Stimulated activated naive B cell treated with anti-CD40 and anti-IgM and Interleukin-4, amounts not matched to agents 10 μg/mL and 1 μg/mL and 100 μg/mL, for 72 hours (primary cell): ENCODE data around the gene ANO6.
A peak's percentile ranks its signal among the peaks of the same experiment; 100 is the strongest.

ENCODE experiments used
- ATAC-seq, 2 donors: fragments of 150-1000 bp; cut with Tn5 transposase; replicated peaks; 2 replicates each; pipeline ENCODE4 v1.10.0; 2021; ENCODE audit warnings: moderate library complexity in 1 of 2
- DNase-seq: peaks from one replicate; pipeline ENCODE4 v3.0.0; 2021
- H3K27ac Mint-ChIP-seq: one replicate; pipeline ENCODE4 v1.8.0; 2022; ENCODE audit warnings: mild to moderate bottlenecking, mixed read lengths
- H3K27me3 Mint-ChIP-seq, 2 donors: one replicate each; pipeline ENCODE4 v1.8.0; 2022; ENCODE audit warnings: mixed read lengths in 2 of 2
- H3K36me3 Mint-ChIP-seq, 2 donors: one replicate each; pipeline ENCODE4 v1.8.0; 2022; ENCODE audit warnings: mixed read lengths in 2 of 2, mild to moderate bottlenecking in 1 of 2
- H3K4me1 Mint-ChIP-seq, 2 donors: one replicate each; pipeline ENCODE4 v1.8.0; 2022; ENCODE audit warnings: mixed read lengths in 2 of 2, mild to moderate bottlenecking in 1 of 2
- H3K4me3 Mint-ChIP-seq, 2 donors: one replicate each; pipeline ENCODE4 v1.8.0; 2022; ENCODE audit warnings: mild to moderate bottlenecking in 2 of 2, mixed read lengths in 2 of 2, moderate library complexity in 1 of 2
- H3K9me3 Mint-ChIP-seq, 2 donors: one replicate each; pipeline ENCODE4 v1.8.0; 2022; ENCODE audit warnings: mixed read lengths in 2 of 2, mild to moderate bottlenecking in 1 of 2

ANO6 gene

GRCh38 chr12:45192707-45193106, 23.2 kb upstream of the ANO6 start:
- Mint-ChIP-seq H3K4me3 (no peak overlapping the region), H3K27ac (no peak overlapping the region)

GRCh38 chr12:45200491-45201043, 15.3 kb upstream of the ANO6 start:
- peaks cover 6 to 8% of the 10 kb centered on the region in 2 donors for H3K4me1 Mint-ChIP-seq
- DNase-seq (no peak), ATAC-seq (no peak)
- H3K4me3 Mint-ChIP-seq = no peak overlapping the region
- H3K36me3 Mint-ChIP-seq = no peaks in the 10 kb centered on the region
- no peaks in the 10 kb centered on the region for H3K9me3 Mint-ChIP-seq
- H3K27ac Mint-ChIP-seq = no peak overlapping the region
- H3K27me3 Mint-ChIP-seq = no peaks in the 10 kb centered on the region

More at GRCh38 chr12:45192707-45193106, 23.2 kb upstream of the ANO6 start:
- peaks cover 7 to 11% of the 10 kb centered on the region in 2 donors for H3K4me1 Mint-ChIP-seq
- H3K27me3 Mint-ChIP-seq = no peaks in the 10 kb centered on the region
- peaks cover 0 to 8% of the 10 kb centered on the region in 2 donors for H3K36me3 Mint-ChIP-seq
- H3K9me3 Mint-ChIP-seq = no peaks in the 10 kb centered on the region
- ATAC-seq = no peak
- DNase-seq = no peak

- H3K27me3 Mint-ChIP-seq = no peaks in the 10 kb centered on the region
- no peaks in the 10 kb centered on the region for H3K9me3 Mint-ChIP-seq
- H3K4me1 Mint-ChIP-seq = peaks cover 9 to 15% of the 10 kb centered on the region in 2 donors
- no peak overlapping the region for H3K27ac Mint-ChIP-seq
- peaks cover 0 to 1% of the 10 kb centered on the region in 2 donors for H3K36me3 Mint-ChIP-seq
- ATAC-seq (no peak), DNase-seq (no peak)
- no peak overlapping the region for H3K4me3 Mint-ChIP-seq
Observed at GRCh38 chr12:45203767-45204166, 12.1 kb upstream of the ANO6 start.

GRCh38 chr12:45204757-45205156, 11.1 kb upstream of the ANO6 start:
- Mint-ChIP-seq H3K27ac (no peak overlapping the region), H3K9me3 (no peaks in the 10 kb centered on the region), H3K36me3 (peaks cover 0 to 1% of the 10 kb centered on the region in 2 donors), H3K27me3 (no peaks in the 10 kb centered on the region), H3K4me3 (no peak overlapping the region), H3K4me1 (peaks cover 12 to 24% of the 10 kb centered on the region in 2 donors)
- no peak for ATAC-seq
- no peak for DNase-seq

GRCh38 chr12:45205165-45205825, 10.6 kb upstream of the ANO6 start:
- Mint-ChIP-seq H3K4me1 (peaks cover 11 to 23% of the 10 kb centered on the region in 2 donors), H3K27ac (no peak overlapping the region), H3K27me3 (no peaks in the 10 kb centered on the region), H3K9me3 (no peaks in the 10 kb centered on the region), H3K36me3 (peaks cover 0 to 1% of the 10 kb centered on the region in 2 donors), H3K4me3 (no peak overlapping the region)
- no peak for DNase-seq
- ATAC-seq = peak; percentile 79 to 82

- H3K27ac Mint-ChIP-seq = no peak overlapping the region
- no peaks in the 10 kb centered on the region for H3K27me3 Mint-ChIP-seq
- no peak overlapping the region for H3K4me3 Mint-ChIP-seq
- ATAC-seq = no peak
- no peaks in the 10 kb centered on the region for H3K9me3 Mint-ChIP-seq
- H3K4me1 Mint-ChIP-seq = peaks cover 7 to 21% of the 10 kb centered on the region in 2 donors
- no peak for DNase-seq
- peaks cover 0 to 1% of the 10 kb centered on the region in 2 donors for H3K36me3 Mint-ChIP-seq
Observed at GRCh38 chr12:45208604-45209487, 7.0 kb upstream of the ANO6 start.

- no peak overlapping the region for H3K4me3 Mint-ChIP-seq
- H3K4me1 Mint-ChIP-seq = peaks cover 9 to 21% of the 10 kb centered on the region in 2 donors
- H3K27me3 Mint-ChIP-seq = no peaks in the 10 kb centered on the region
- H3K27ac Mint-ChIP-seq = no peak overlapping the region
- no peak for DNase-seq
- no peaks in the 10 kb centered on the region for H3K9me3 Mint-ChIP-seq
- peak; percentile 73 to 82 for ATAC-seq
- peaks cover 0 to 1% of the 10 kb centered on the region in 2 donors for H3K36me3 Mint-ChIP-seq
Observed at GRCh38 chr12:45209784-45210183, 6.1 kb upstream of the ANO6 start.

- Mint-ChIP-seq H3K36me3 (peaks cover 0 to 1% of the 10 kb centered on the region in 2 donors), H3K27ac (no peak overlapping the region), H3K4me3 (no peak overlapping the region), H3K9me3 (no peaks in the 10 kb centered on the region), H3K4me1 (peaks cover 20 to 34% of the 10 kb centered on the region in 2 donors), H3K27me3 (no peaks in the 10 kb centered on the region)
- DNase-seq = no peak
- no peak for ATAC-seq
Observed at GRCh38 chr12:45212064-45212463, 3.8 kb upstream of the ANO6 start.

- Mint-ChIP-seq H3K27me3 (no peaks in the 10 kb centered on the region), H3K27ac (no peak overlapping the region), H3K4me3 (no peak overlapping the region), H3K36me3 (peaks cover 0 to 1% of the 10 kb centered on the region in 2 donors), H3K4me1 (peaks cover 22 to 38% of the 10 kb centered on the region in 2 donors), H3K9me3 (no peaks in the 10 kb centered on the region)
- DNase-seq (no peak), ATAC-seq (no peak)
Observed at GRCh38 chr12:45213107-45213506, 2.8 kb upstream of the ANO6 start.

- peak overlapping the region in 1 of 2 donors; percentile 37 for H3K4me3 Mint-ChIP-seq
Observed at GRCh38 chr12:45214071-45214470, 1.8 kb upstream of the ANO6 start.

GRCh38 chr12:45214749-45215418, 1.0 kb upstream of the ANO6 start:
- Mint-ChIP-seq H3K27me3 (no peaks in the 10 kb centered on the region), H3K4me1 (peaks cover 19 to 20% of the 10 kb centered on the region in 2 donors), H3K36me3 (no peaks in the 10 kb centered on the region), H3K4me3 (peak overlapping the region; percentile 89 to 90), H3K27ac (peak overlapping the region; percentile 94), H3K9me3 (no peaks in the 10 kb centered on the region)
- ATAC-seq = no peak
- DNase-seq = no peak

More at GRCh38 chr12:45214071-45214470, 1.8 kb upstream of the ANO6 start:
- Mint-ChIP-seq H3K4me1 (peaks cover 20 to 28% of the 10 kb centered on the region in 2 donors), H3K27ac (peak overlapping the region; percentile 77), H3K9me3 (no peaks in the 10 kb centered on the region), H3K27me3 (no peaks in the 10 kb centered on the region), H3K36me3 (no peaks in the 10 kb centered on the region)
- ATAC-seq (no peak), DNase-seq (no peak)

GRCh38 chr12:45216230-45216982, 511 bp downstream of the ANO6 start:
- Mint-ChIP-seq H3K4me1 (peaks cover 17 to 25% of the 10 kb centered on the region in 2 donors), H3K27ac (peak overlapping the region; percentile 94)
- ATAC-seq = peak; percentile 61 to 63

GRCh38 chr12:45216983-45217485, 1.1 kb downstream of the ANO6 start:
- Mint-ChIP-seq H3K4me3 (peak overlapping the region; percentile 89 to 90), H3K27me3 (no peaks in the 10 kb centered on the region), H3K4me1 (peaks cover 17 to 25% of the 10 kb centered on the region in 2 donors), H3K27ac (peak overlapping the region; percentile 90), H3K9me3 (no peaks in the 10 kb centered on the region), H3K36me3 (no peaks in the 10 kb centered on the region)
- DNase-seq = no peak
- no peak for ATAC-seq

More at GRCh38 chr12:45216230-45216982, 511 bp downstream of the ANO6 start:
- H3K4me3 Mint-ChIP-seq = peak overlapping the region; percentile 89 to 90
- peak; percentile 43 for DNase-seq
- no peaks in the 10 kb centered on the region for H3K27me3 Mint-ChIP-seq
- no peaks in the 10 kb centered on the region for H3K9me3 Mint-ChIP-seq
- H3K36me3 Mint-ChIP-seq = no peaks in the 10 kb centered on the region
